WTC11 (cell line): ENCODE measurements around the gene INTS7. TPM values are rescaled to one million over a fixed set of nuclear protein-coding genes. Genes with fewer than 3 reads are reported as not detected.

Source experiments
- ATAC-seq: fragments of 200-7000 bp; cut with Tn5 transposase; 2 replicates; pipeline ENCODE4 v1.10.0; 2021; ENCODE audit warnings: mild to moderate bottlenecking, moderate library complexity
- CTCF ChIA-PET: fragments of 300-600 bp; sonication (Branson Sonifier 250); formaldehyde crosslinking; loops from one replicate; lab custom pipeline; 2021; ENCODE audit warnings: antibody characterized with exemption; lab: Charles Lee
- POLR2A ChIA-PET: fragments of 350-600 bp; sonication (Branson Sonifier 250); formaldehyde crosslinking; loops from one replicate; lab custom pipeline; 2021; ENCODE audit warnings: antibody characterized with exemption; lab: Charles Lee
- DNase-seq: peaks from one replicate; pipeline ENCODE4 v3.0.0; 2021; ENCODE audit warnings: low spot score
- H3K27ac Mint-ChIP-seq: 2 replicates; pipeline ENCODE4 v1.8.0; 2021; ENCODE audit warnings: mixed read lengths
- H3K27me3 Mint-ChIP-seq: 2 replicates; pipeline ENCODE4 v1.8.0; 2021; ENCODE audit warnings: low read depth, mild to moderate bottlenecking, moderate library complexity, mixed read lengths
- H3K36me3 Mint-ChIP-seq: 2 replicates; pipeline ENCODE4 v1.8.0; 2021; ENCODE audit warnings: mixed read lengths
- H3K4me1 Mint-ChIP-seq: 2 replicates; pipeline ENCODE4 v1.8.0; 2022; ENCODE audit warnings: mixed read lengths
- H3K4me3 Mint-ChIP-seq: 2 replicates; pipeline ENCODE4 v1.8.0; 2021; ENCODE audit warnings: mild to moderate bottlenecking, moderate library complexity, mixed read lengths
- H3K9me3 Mint-ChIP-seq: 2 replicates; pipeline ENCODE4 v1.8.0; 2021; ENCODE audit warnings: mixed read lengths
- ARID4B ChIP-seq: sonication (generic); formaldehyde crosslinking; IDR thresholded peaks from 2 replicates; pipeline ENCODE4 v1.8.0; 2023; ENCODE audit warnings: missing genetic modification reagents, mild to moderate bottlenecking, borderline replicate concordance
- ATF2 ChIP-seq: sonication (generic); formaldehyde crosslinking; IDR thresholded peaks from 2 replicates; pipeline ENCODE4 v1.8.1; 2022; ENCODE audit warnings: low read depth, missing genetic modification reagents, borderline replicate concordance
- CREM ChIP-seq: sonication (generic); formaldehyde crosslinking; IDR thresholded peaks from 2 replicates; pipeline ENCODE4 v1.8.1; 2022; ENCODE audit warnings: mild to moderate bottlenecking, missing genetic modification reagents, moderate library complexity
- EMX1 ChIP-seq: fragments of 250-450 bp; sonication (Bioruptor Pico); IDR thresholded peaks from 2 replicates; pipeline ENCODE4 v1.8.0; 2021; ENCODE audit warnings: mild to moderate bottlenecking
- FOXK1 ChIP-seq: sonication (generic); formaldehyde crosslinking; IDR thresholded peaks from 2 replicates; pipeline ENCODE4 v1.8.0; 2022; ENCODE audit warnings: mild to moderate bottlenecking, moderate library complexity, missing genetic modification reagents
- JAZF1 ChIP-seq: fragments of 250-450 bp; sonication (Bioruptor Pico); IDR thresholded peaks from 2 replicates; pipeline ENCODE4 v1.9.0; 2021; ENCODE audit warnings: moderate library complexity, mild to moderate bottlenecking, inconsistent platforms
- NFE2L1 ChIP-seq: sonication (generic); formaldehyde crosslinking; IDR thresholded peaks from 2 replicates; pipeline ENCODE4 v1.8.1; 2023; ENCODE audit warnings: missing genetic modification reagents
- NR2C2 ChIP-seq: sonication (generic); formaldehyde crosslinking; IDR thresholded peaks from 2 replicates; pipeline ENCODE4 v1.8.0; 2022; ENCODE audit warnings: mild to moderate bottlenecking, missing genetic modification reagents
- SMAD4 ChIP-seq: sonication (generic); formaldehyde crosslinking; IDR thresholded peaks from 2 replicates; pipeline ENCODE4 v1.8.0; 2022; ENCODE audit warnings: mild to moderate bottlenecking, missing genetic modification reagents
- TP53 ChIP-seq: sonication (generic); formaldehyde crosslinking; IDR thresholded peaks from 2 replicates; pipeline ENCODE4 v1.8.1; 2023; ENCODE audit warnings: mild to moderate bottlenecking, missing genetic modification reagents
- ZBTB21 ChIP-seq: sonication (generic); formaldehyde crosslinking; IDR thresholded peaks from 2 replicates; pipeline ENCODE4 v1.8.1; 2023; ENCODE audit warnings: mild to moderate bottlenecking, missing genetic modification reagents, borderline replicate concordance
- ZNF121 ChIP-seq: sonication (generic); formaldehyde crosslinking; IDR thresholded peaks from 2 replicates; pipeline ENCODE4 v1.8.0; 2023; ENCODE audit warnings: missing genetic modification reagents
- ZNF232 ChIP-seq: sonication (generic); formaldehyde crosslinking; IDR thresholded peaks from 2 replicates; pipeline ENCODE4 v1.8.0; 2022; ENCODE audit warnings: mild to moderate bottlenecking, missing genetic modification reagents
- ZNF317 ChIP-seq: sonication (generic); formaldehyde crosslinking; IDR thresholded peaks from 2 replicates; pipeline ENCODE4 v1.8.1; 2023; ENCODE audit warnings: low read depth, mild to moderate bottlenecking, moderate library complexity, missing genetic modification reagents, borderline replicate concordance
- ZNF396 ChIP-seq: fragments of 250-450 bp; sonication (Bioruptor Pico); IDR thresholded peaks from 2 replicates; pipeline ENCODE4 v1.8.0; 2021; ENCODE audit warnings: mild to moderate bottlenecking, moderate library complexity, borderline replicate concordance
- ZNF532 ChIP-seq: fragments of 250-450 bp; sonication (Bioruptor Pico); IDR thresholded peaks from 2 replicates; pipeline ENCODE4 v1.9.0; 2021; ENCODE audit warnings: mild to moderate bottlenecking, borderline replicate concordance
- ZSCAN18 ChIP-seq: fragments of 250-450 bp; sonication (Bioruptor Pico); IDR thresholded peaks from 2 replicates; pipeline ENCODE4 v2.1.2; 2022; ENCODE audit warnings: mild to moderate bottlenecking, moderate library complexity
- microRNA-seq: library from miRNA; unstranded; fragments of <30 nt; microRNA quantifications from one replicate; pipeline ENCODE4 v1.2.0, GENCODE V29; 2022; ENCODE audit warnings: borderline number of aligned reads
- total RNA-seq: library from RNA; stranded (reverse); gene quantifications from 3 replicates; pipeline ENCODE4 v1.2.3, GENCODE V29; 2021

INTS7 gene
- total RNA-seq, 1 experiment from 2014 or later = 17.2 TPM

GRCh38 chr1:211891708-211892107 lies 143.6 kb downstream of the INTS7 start:
- H3K4me3 Mint-ChIP-seq = no peak overlapping the region
- ChIA-PET CTCF (interaction anchor here (0.7 to 0.8 kb wide), 2 partner anchors 67 to 210 kb away, joined by 3 to 6 read pairs; no protein-coding TSS in a partner anchor), POLR2A (no interaction called here)
- ATAC-seq = no peak
- no peak overlapping the region for H3K27ac Mint-ChIP-seq
- peaks cover 3% of the 10 kb centered on the region for H3K4me1 Mint-ChIP-seq
- H3K27me3 Mint-ChIP-seq = peaks cover 23% of the 10 kb centered on the region
- H3K9me3 Mint-ChIP-seq = peaks cover 8% of the 10 kb centered on the region
- DNase-seq = no peak
- no peaks in the 10 kb centered on the region for H3K36me3 Mint-ChIP-seq
- TF ChIP-seq TP53 (CRISPR knock-in tag) (no peak), ATF2 (CRISPR knock-in tag) (no peak), SMAD4 (no peak), FOXK1 (no peak), ARID4B (CRISPR knock-in tag) (no peak), ZNF232 (CRISPR knock-in tag) (no peak), ZNF317 (CRISPR knock-in tag) (no peak), EMX1 (CRISPR knock-in tag) (no peak), JAZF1 (CRISPR knock-in tag) (no peak), ZNF396 (CRISPR knock-in tag) (no peak), ZSCAN18 (CRISPR knock-in tag) (no peak), NR2C2 (no peak), ZNF532 (CRISPR knock-in tag) (no peak), ZNF121 (CRISPR knock-in tag) (no peak), NFE2L1 (CRISPR knock-in tag) (no peak), CREM (CRISPR knock-in tag) (no peak), ZBTB21 (CRISPR knock-in tag) (no peak)

Small RNA genes within 50 kb of the gene (microRNA-seq; reads per million reads assigned to microRNA genes)
- not detected for gene MIR3122

Other genes with a start within 250 kb of the INTS7 start
- gene LPGAT1, start 204.8 kb downstream of the INTS7 start, total RNA-seq = 13.5 to 15.1 TPM (median 14.3 TPM) in 3 replicates
- 38.8 to 52.3 TPM (median 43.0 TPM) in 3 replicates for gene DTL, start 191 bp upstream of the INTS7 start, total RNA-seq
- 32.0 to 35.9 TPM (median 32.1 TPM) in 3 replicates for gene PPP2R5A, start 249.9 kb upstream of the INTS7 start, total RNA-seq